Measurements from ENCODE around the gene SHMT2. TPM values are rescaled to one million over a fixed set of nuclear protein-coding genes. Genes with fewer than 3 reads are reported as not detected.

The SHMT2 gene
- total and polyA plus RNA-seq, 2 of the 13 experiments (the other 11 are each of a cell fraction or from before 2014, with no cell fraction given), result 181 to 393 TPM

DNA sequence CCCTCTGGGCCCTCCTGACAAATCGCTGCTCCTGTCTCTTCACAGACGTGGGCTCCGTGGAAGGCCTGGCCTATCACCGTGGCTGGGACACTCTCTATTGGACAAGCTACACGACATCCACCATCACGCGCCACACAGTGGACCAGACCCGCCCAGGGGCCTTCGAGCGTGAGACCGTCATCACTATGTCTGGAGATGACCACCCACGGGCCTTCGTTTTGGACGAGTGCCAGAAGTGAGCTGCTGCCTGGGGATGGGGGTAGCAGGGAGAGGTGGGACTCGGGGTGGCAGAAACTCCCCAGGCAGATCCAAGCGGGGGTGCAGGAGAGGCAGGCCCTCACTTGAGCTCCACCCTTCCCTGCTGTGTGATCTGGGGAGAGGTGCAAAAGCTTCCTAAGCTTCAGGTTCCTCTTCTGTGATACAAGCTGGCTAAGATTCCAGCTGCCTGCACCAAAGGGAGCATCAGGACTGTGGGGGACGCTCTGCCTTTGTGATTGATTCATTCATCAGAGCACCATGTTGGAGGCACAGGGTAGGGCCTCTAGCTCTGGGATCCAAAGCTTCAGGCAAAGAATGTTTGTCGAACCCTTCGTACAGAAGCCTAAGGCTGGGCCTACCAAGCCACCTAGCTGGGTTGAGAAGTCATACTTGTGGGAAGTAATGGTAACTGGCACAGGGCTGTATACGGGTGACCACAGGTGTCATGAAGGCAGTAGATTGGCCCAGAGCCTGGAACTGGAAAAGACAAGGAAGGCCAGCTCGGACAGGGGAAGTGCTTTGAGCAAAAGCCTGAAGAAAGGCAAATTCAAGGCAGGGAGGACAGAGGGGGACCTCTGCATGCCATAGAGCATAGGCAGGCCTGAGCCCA is 42.1 kb upstream of the SHMT2 start:
- H3K79me2 ChIP-seq (ENCODE audit: insufficient read depth, low read length), result no peaks in the 10 kb centered on the region
- no peak overlapping the region for H3K9ac ChIP-seq (ENCODE audit: insufficient read depth, low read depth, low read length)
- ChIA-PET CTCF (ENCODE audit: low intra/inter-chr PET ratio, low total read pairs) (no interaction called here), POLR2A (interaction anchor here (0.8 to 2.9 kb wide), 2 partner anchors 42 to 60 kb away, joined by 3 to 8 read pairs; partner anchors contain the start of gene SHMT2)
- intact Hi-C loops (cut with micrococcal nuclease; ENCODE audit: unreplicated experiment), result no loop called here
- no peaks in the 10 kb centered on the region for H4K20me1 ChIP-seq (ENCODE audit: insufficient read depth, low read length)
- WGBS (ENCODE audit: low lambda C conversion rate), result over 99% methylated on average over 8 of the region's 21 CpGs
- FAIRE-seq, result no peak
- H3K27me3 ChIP-seq (ENCODE audit: control insufficient read depth in 1 of 2, insufficient read depth in 2 of 2, low read length in 2 of 2), result no peaks in the 10 kb centered on the region; a peak in 1 of 5 replicates
- no peak for TF ChIP-seq ZNF570 (CRISPR knock-in tag; IDR thresholded peaks at IDR 0.05; ENCODE audit: borderline replicate concordance)
- TF ChIP-seq AGO2 (optimal IDR thresholded peaks at IDR 0.05; ENCODE audit: low read depth, low read length), result peak; percentile 43
- H3K4me2 ChIP-seq (ENCODE audit: low read depth, low read length), result no peak overlapping the region
- ATAC-seq, result no peak
- H2AFZ ChIP-seq (ENCODE audit: low read length), result no peak overlapping the region
- no peaks in the 10 kb centered on the region for H3K4me1 ChIP-seq (ENCODE audit: insufficient read depth, low read length)
- H3K9me3 ChIP-seq (ENCODE audit: low read length), result no peaks in the 10 kb centered on the region
- peaks cover 69 to 92% of the 10 kb centered on the region in 2 experiments for H3K36me3 ChIP-seq (replicated peaks in 1 of 2; ENCODE audit: control insufficient read depth in 1 of 2, insufficient read depth in 2 of 2, low read length in 2 of 2)
- in situ Hi-C loops (cut with HindIII; ENCODE audit: extremely low pct_ligation_motif_present, low pct_unique_long_range_greater_than_20kb), result no loop called here
- no peak overlapping the region for H3K4me3 ChIP-seq (replicated peaks in 1 of 3; ENCODE audit: insufficient read depth in 1 of 3, low read depth in 2 of 3, low read length in 3 of 3)
- no peak for DNase-seq (ENCODE audit: low spot score)
- no peak overlapping the region for H3K27ac ChIP-seq (ENCODE audit: extremely low read length, insufficient read depth, low read length)
- no TSS peak for BruUV-seq (replicated peaks)

DNA sequence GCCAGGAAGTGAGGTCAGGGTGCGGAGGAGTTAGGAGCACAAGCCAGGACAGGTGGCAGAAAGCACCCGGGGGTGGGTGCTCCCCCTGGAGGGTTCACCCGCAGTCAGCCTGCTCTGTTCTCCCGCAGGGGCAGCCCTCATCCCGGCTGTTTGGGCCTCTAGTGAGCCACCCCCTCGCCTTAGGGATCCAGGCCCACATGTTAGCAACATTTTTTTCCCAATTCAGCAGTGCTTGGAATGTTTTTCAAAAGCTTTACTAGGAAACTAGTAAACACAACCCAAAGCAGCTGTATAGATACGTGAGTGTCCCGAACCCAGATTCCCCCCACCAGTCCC is 41.5 kb upstream of the SHMT2 start:
- POLR2A ChIA-PET, result interaction anchor here (1.2 to 2.9 kb wide), 2 partner anchors 42 to 61 kb away, joined by 5 to 8 read pairs; partner anchors contain the start of gene SHMT2
- peaks cover 75 to 98% of the 10 kb centered on the region in 2 experiments for H3K36me3 ChIP-seq (replicated peaks in 1 of 2; ENCODE audit: control insufficient read depth in 1 of 2, insufficient read depth in 2 of 2, low read length in 2 of 2)

More for the DNA sequence above, 41.5 kb upstream of the SHMT2 start:
- in situ Hi-C loops (cut with HindIII; ENCODE audit: extremely low pct_ligation_motif_present, low pct_unique_long_range_greater_than_20kb) (no loop called here), intact Hi-C loops (cut with micrococcal nuclease; ENCODE audit: unreplicated experiment) (no loop called here)
- FAIRE-seq, result no peak
- no peak for DNase-seq (ENCODE audit: low spot score)
- no peaks in the 10 kb centered on the region for H3K4me1 ChIP-seq (ENCODE audit: insufficient read depth, low read length)
- H3K9me3 ChIP-seq (ENCODE audit: low read length), result no peaks in the 10 kb centered on the region
- WGBS (ENCODE audit: low lambda C conversion rate), result 96% methylated on average over 5 of the region's 8 CpGs
- H3K9ac ChIP-seq (ENCODE audit: insufficient read depth, low read depth, low read length), result no peak overlapping the region
- H4K20me1 ChIP-seq (ENCODE audit: insufficient read depth, low read length), result no peaks in the 10 kb centered on the region
- H2AFZ ChIP-seq (ENCODE audit: low read length), result no peak overlapping the region
- no peak for ATAC-seq
- BruUV-seq (replicated peaks), result no TSS peak
- CTCF ChIA-PET (ENCODE audit: low intra/inter-chr PET ratio, low total read pairs), result no interaction called here
- TF ChIP-seq ZNF569 (CRISPR knock-in tag; IDR thresholded peaks at IDR 0.05; ENCODE audit: borderline replicate concordance) (no peak), ZNF205 (CRISPR knock-in tag; IDR thresholded peaks at IDR 0.05) (no peak), HHEX (CRISPR knock-in tag; IDR thresholded peaks at IDR 0.05) (no peak), NPAS2 (CRISPR knock-in tag; IDR thresholded peaks at IDR 0.05; ENCODE audit: borderline replicate concordance) (no peak), ZC3H13 (CRISPR knock-in tag; IDR thresholded peaks at IDR 0.05) (no peak), PAX8 (CRISPR knock-in tag; IDR thresholded peaks at IDR 0.05; ENCODE audit: borderline replicate concordance) (no peak), SMYD3 (CRISPR knock-in tag; IDR thresholded peaks at IDR 0.05) (no peak), ZSCAN30 (CRISPR knock-in tag; IDR thresholded peaks at IDR 0.05) (no peak), HCFC1 (IDR thresholded peaks at IDR 0.05; ENCODE audit: low read depth, low read length) (no peak), SMARCC2 (IDR thresholded peaks at IDR 0.05) (no peak), ATRX (CRISPR knock-in tag; IDR thresholded peaks at IDR 0.05; ENCODE audit: borderline replicate concordance) (no peak)
- TF ChIP-seq, protein P1, sequence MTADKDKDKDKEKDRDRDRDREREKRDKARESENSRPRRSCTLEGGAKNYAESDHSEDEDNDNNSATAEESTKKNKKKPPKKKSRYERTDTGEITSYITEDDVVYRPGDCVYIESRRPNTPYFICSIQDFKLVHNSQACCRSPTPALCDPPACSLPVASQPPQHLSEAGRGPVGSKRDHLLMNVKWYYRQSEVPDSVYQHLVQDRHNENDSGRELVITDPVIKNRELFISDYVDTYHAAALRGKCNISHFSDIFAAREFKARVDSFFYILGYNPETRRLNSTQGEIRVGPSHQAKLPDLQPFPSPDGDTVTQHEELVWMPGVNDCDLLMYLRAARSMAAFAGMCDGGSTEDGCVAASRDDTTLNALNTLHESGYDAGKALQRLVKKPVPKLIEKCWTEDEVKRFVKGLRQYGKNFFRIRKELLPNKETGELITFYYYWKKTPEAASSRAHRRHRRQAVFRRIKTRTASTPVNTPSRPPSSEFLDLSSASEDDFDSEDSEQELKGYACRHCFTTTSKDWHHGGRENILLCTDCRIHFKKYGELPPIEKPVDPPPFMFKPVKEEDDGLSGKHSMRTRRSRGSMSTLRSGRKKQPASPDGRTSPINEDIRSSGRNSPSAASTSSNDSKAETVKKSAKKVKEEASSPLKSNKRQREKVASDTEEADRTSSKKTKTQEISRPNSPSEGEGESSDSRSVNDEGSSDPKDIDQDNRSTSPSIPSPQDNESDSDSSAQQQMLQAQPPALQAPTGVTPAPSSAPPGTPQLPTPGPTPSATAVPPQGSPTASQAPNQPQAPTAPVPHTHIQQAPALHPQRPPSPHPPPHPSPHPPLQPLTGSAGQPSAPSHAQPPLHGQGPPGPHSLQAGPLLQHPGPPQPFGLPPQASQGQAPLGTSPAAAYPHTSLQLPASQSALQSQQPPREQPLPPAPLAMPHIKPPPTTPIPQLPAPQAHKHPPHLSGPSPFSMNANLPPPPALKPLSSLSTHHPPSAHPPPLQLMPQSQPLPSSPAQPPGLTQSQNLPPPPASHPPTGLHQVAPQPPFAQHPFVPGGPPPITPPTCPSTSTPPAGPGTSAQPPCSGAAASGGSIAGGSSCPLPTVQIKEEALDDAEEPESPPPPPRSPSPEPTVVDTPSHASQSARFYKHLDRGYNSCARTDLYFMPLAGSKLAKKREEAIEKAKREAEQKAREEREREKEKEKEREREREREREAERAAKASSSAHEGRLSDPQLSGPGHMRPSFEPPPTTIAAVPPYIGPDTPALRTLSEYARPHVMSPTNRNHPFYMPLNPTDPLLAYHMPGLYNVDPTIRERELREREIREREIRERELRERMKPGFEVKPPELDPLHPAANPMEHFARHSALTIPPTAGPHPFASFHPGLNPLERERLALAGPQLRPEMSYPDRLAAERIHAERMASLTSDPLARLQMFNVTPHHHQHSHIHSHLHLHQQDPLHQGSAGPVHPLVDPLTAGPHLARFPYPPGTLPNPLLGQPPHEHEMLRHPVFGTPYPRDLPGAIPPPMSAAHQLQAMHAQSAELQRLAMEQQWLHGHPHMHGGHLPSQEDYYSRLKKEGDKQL (CRISPR knock-in tag; IDR thresholded peaks at IDR 0.05; ENCODE audit: low read depth), result no peak
- H3K27me3 ChIP-seq (ENCODE audit: control insufficient read depth in 1 of 2, insufficient read depth in 2 of 2, low read length in 2 of 2), result no peaks in the 10 kb centered on the region; a peak in 1 of 5 replicates
- H3K4me3 ChIP-seq (replicated peaks in 1 of 3; ENCODE audit: insufficient read depth in 1 of 3, low read depth in 2 of 3, low read length in 3 of 3), result no peak overlapping the region
- H3K27ac ChIP-seq (ENCODE audit: extremely low read length, insufficient read depth, low read length), result no peak overlapping the region
- no peaks in the 10 kb centered on the region for H3K79me2 ChIP-seq (ENCODE audit: insufficient read depth, low read length)
- H3K4me2 ChIP-seq (ENCODE audit: low read depth, low read length), result no peak overlapping the region

Data from HepG2 (cell line).